Body of pancreas (tissue), 4 donors: ENCODE data around the gene NPBWR2.

Experiments
- POLR2A ChIP-seq, 3 donors: fragments of 450-650 bp; IDR thresholded peaks; one replicate each; pipeline ENCODE4 v1.6.1; 2016; ENCODE audit warnings: antibody characterized with exemption in 3 of 3, mild to moderate bottlenecking in 2 of 3
- TF ChIP-seq, protein P1 (sequence below), 7 experiments: fragments of 450-650 bp in 4 of 7; fragments of 200-600 bp in 3 of 7; sonication (generic) in 3 of 7; IDR thresholded peaks; one replicate each; pipeline ENCODE4 v1.5.1; 2016 to 2019; ENCODE audit warnings: antibody characterized with exemption in 7 of 7

DNA sequence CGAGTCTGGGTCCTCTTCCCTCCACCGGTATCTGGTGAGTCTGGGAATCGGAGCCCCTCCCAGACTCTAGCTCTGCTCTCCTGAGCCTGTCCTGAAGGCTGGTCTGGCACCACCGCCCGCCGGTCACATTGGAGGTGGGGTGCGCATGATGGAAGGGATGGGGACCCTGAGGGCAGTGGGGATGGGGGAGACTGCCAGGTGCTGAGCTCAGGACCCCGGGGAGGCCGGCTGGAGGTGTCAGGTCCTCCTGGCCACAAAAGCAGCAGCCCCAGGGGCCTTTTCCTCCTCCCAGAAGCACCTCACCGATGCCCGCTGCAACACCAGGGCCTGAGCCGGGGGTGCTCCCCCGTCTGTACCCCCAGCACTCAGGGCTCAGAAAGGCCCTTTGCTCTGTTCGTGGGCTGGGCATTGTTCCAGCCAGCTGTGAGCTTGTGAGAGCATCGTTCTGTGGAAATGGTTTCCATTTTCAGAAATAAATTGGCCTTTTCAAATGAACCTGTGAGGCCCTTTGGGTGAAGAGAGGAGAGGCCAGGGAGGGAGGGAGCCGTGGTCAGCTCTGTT is 2.5 kb upstream of the NPBWR2 start:
- no peak for TF ChIP-seq POLR2A (IDR thresholded peaks at IDR 0.05)
- TF ChIP-seq, protein P1, sequence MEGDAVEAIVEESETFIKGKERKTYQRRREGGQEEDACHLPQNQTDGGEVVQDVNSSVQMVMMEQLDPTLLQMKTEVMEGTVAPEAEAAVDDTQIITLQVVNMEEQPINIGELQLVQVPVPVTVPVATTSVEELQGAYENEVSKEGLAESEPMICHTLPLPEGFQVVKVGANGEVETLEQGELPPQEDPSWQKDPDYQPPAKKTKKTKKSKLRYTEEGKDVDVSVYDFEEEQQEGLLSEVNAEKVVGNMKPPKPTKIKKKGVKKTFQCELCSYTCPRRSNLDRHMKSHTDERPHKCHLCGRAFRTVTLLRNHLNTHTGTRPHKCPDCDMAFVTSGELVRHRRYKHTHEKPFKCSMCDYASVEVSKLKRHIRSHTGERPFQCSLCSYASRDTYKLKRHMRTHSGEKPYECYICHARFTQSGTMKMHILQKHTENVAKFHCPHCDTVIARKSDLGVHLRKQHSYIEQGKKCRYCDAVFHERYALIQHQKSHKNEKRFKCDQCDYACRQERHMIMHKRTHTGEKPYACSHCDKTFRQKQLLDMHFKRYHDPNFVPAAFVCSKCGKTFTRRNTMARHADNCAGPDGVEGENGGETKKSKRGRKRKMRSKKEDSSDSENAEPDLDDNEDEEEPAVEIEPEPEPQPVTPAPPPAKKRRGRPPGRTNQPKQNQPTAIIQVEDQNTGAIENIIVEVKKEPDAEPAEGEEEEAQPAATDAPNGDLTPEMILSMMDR (IDR thresholded peaks at IDR 0.05) = no peak
